HG03521 (cell line): ENCODE results near the gene KIF1B.

Experiments used
- ATAC-seq: cut with Tn5 transposase; IDR thresholded peaks from one replicate; pipeline ENCODE4 v1.9.1; 2021; ENCODE audit warnings: mild to moderate bottlenecking, moderate library complexity; ENCODE audit not compliant: unreplicated experiment

Gene KIF1B

DNA sequence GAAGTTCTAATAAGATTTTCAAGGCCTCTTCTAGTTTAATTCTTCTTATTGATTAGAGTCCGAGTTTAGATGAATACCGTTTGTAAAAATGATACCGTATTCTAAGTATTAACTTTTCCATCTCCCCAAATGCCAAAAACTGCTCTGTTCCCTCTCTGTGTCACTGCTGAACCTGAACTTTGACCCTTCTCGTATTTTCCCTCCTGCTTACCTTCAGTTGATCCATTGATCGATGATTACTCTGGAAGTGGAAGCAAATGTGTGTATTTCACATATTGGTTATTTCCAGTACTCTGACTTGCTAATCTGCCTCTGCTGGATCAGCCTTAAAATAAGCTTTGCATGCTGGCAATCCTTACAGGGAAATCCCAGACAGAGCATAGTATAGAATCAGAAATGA, 68.5 kb downstream of the KIF1B start:
- no peak for ATAC-seq

DNA sequence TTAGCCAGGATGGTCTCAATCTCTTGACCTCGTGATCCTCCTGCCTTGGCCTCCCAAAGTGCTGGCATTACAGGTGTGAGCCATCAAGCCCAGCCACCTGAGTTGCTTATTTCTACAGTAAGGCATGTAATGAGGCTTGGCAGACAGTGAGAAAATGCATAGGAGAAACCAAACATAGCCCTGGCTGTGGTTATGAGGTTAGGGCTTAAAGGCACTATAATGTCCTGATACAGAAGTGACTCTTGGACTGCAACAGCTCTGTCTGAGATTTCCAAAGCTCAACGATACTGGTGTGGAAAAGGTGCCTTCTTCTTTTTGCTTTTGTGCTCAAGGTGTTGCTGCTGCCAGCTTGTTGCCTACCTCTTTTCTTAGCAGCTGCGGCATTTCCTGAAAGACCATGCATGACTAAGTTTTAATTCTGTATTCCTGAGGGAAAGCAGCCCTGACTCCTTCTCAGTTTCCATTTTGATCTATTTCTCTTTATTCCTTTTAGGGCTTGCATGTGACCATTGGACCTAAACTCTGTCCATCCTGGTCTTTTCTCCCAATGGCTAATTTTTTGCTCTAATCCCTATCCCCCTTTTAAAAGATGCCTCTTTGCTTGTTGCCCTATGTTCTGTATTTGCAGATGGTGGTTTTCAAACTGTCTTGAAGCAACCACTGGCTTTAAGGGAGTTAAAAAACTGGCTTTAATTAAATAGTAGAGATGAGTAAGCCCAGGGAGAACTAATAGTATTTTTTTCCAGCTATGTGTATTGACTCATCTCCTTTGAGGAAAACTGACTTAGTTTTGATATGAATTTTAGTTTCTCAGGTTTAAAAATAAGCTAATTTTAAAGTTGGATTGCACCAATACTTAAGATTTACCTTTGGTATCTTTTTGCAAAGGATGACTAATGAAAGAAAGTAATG, 70.3 kb downstream of the KIF1B start:
- ATAC-seq, result no peak

DNA sequence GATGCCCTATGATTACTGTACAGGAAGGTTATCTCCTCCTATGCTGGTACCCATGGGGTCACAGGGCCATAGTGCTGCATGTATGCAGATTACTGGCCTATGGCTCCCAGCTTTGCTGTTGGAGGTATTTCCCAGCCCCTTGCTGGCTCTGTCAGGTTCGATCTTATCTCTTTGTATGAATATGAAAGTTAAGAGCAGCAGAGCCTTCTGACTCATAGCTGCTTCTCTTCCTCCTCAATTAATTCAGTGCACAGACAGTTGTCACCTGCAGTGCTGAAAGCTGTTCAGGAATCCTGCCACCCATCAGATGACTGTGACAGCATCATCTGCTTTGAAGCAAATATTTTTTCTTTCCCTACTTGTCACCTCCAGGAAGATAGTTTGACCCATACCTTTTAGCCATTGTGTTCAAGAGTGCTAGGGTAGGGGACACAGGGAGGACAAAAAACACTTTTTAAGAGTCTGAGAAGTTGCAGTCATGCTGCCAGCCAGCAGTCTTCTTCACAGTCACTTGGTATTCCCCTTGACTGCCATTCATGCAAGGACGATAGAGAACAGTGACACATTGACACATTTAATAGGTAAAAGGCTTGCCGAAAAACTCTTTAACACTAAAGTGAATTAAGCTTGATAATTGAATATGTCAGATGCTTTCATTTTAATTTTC, 73.1 kb downstream of the KIF1B start:
- no peak for ATAC-seq

DNA sequence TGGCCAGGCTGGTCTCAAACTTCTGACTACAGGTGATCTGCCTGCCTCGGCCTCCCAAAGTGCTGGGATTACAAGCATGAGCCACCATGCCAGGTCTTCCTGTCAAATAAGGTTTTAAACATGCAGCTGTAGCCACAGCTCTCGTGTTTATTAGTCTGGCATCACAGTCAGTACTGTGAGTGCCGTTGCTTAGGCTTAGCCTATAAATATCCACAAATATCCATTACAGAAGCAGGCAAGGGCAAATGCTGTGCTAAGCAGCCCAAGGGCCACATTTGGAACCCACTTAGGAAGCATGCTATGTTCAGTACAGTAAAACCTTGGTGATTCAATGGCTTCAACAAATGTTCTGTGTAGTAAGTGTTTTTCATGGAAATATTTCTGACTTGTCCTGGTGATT, 75.9 kb downstream of the KIF1B start:
- ATAC-seq, result no peak

DNA sequence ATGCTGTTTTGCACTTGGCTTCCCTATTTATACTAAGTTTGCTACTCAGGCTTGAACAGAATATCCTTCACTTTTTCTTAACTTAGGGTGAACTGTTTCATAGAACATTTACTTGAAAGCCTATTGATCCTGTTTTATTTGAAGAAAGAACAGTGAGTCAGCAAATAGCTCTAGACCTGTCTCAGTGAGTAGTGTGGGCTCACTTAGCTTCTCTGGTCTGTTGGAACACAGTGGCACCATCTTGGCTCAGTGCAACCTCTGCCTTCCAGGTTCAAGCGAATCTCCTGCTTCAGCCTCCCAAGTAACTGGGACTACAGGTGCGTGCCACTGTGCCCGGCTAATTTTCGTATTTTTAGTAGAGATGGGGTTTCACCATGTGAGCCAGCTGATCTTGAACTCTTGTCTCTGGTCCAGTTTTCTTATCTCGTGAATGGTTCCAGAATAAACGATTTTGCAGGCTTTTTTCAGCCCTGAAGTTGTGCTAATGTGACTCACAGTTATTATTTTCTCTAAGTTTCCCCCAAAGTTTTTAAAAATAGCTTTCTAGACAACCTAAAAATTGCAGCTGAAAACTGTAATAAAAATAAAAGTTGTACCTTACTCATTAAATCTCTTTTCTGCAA, 76.8 kb downstream of the KIF1B start:
- ATAC-seq, result no peak

DNA sequence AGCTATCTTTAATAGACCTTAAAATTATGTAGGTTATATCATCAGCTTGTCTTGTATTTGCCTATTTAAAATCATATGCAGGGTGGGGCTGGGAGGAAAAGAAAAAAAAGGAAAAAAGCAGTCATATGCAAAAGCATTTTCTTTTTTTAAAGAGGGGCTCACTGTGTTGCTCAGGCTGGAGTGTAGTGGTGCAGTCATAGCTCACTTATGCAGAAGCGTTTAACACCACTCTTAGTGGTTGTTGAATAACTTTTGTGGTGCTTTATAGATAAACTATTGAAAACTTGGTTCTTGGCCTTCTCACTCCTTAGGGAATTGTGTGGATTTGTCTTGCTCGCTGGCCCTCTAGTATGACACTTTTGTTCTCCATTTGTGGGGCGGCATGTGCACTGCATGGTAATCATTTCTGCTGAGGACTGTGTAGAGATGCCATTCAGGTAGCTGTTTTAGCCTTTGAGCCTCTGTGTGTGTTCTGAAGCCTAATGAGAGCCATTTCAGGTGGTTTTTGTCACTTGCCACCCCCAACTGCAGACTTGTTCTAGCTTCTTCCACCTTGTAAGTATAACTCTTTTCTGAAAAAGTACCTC, 77.8 kb downstream of the KIF1B start:
- no peak for ATAC-seq

DNA sequence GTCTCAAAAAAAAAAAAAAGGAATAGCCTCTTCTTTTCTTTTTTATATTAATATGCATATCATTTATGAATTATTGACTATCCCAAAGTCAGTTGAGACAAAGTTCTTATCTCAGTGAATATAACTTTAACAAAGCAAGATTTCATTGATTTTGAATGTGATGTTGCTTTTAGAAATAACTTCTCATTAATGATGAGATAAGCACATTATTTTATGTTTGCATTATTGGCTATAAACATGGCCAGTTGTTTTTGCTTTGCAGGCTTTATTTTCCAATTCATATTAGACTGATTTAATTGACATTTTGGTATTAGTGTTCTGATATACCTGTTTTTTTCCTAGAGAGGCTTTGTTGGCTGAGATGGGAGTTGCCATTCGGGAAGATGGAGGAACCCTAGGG, 81.3 kb downstream of the KIF1B start:
- ATAC-seq, result no peak

DNA sequence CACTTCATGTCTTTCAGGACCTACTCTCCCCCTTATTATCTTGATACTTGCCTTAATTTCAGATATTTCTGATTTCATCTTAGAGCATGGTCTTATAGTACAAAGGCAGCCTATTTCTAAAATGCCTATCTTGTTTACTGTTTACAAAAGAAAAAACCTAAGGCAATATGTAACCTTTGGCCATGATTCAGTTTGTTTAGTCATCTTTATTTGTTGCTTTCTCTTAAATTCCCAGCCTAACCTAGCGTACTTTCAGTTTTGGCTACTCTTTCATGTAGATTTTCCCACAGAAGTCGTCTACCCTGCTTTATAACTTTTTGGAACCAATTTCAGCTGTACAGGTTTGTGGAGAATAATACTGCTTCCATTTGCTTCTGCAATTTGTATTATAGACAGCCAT, 81.8 kb downstream of the KIF1B start:
- ATAC-seq, result no peak

DNA sequence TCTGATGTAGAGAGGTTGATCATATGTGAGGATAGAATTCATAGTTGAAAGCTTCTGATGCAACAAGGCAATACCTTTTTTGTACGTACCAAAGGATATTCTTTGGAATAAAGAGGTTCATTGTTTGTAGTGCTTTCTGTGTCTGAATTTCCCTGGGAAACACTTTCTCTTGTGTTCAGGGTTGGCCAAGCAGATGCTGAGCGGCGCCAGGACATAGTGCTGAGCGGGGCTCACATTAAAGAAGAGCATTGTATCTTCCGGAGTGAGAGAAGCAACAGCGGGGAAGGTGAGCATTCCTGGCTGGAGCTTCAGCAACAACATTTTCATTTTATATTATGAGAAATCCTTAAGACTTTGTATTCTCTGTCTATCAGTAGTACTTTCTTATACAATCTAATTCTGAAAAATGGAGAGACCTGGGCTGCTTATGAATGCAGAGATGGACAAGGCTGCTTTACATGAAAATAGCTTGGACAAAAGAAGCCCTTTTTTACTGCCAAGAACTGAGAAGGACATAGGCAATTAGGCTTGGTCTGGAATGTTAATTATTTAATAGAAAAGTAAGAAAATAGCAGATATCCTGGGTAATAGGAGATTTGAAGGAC, 85.2 kb downstream of the KIF1B start:
- ATAC-seq, result no peak

DNA sequence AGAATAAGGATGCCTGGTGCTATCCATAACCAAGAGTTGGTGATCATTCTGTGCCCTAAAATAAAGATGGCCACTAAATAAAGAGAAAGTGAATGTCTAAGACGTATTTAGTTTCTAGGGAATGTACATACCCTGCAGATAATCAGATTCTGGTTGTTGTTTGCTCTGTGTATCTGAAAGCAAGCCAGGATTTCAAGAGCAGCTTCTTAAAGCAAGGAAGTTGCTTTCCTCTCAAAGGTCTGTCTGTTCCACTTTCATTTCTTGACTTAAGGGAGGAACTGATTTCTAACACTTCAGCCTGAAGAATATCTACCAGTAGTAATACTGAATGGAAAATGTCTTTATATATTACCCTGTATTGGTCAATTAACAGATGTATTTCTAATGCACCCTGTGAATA, 88.8 kb downstream of the KIF1B start:
- no peak for ATAC-seq

DNA sequence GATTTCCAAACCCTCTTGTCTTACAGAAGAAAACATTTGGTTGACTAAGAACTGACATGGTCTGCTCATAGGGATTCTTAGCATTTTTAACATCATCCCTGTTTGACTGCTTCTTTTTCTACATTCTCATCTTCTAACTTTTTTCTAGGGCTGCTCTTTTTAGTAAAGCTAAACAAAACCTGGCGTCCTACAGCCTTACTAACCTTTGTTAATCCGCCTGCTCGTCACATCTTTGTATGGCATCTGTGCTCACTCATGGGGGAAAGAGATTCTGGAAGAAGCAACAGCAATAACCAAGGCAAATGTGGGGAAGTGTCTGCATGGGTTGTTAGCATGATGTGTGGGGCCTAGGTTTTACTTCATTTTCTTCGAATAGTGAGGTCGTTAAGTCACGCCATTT, 92.0 kb downstream of the KIF1B start:
- ATAC-seq, result no peak

DNA sequence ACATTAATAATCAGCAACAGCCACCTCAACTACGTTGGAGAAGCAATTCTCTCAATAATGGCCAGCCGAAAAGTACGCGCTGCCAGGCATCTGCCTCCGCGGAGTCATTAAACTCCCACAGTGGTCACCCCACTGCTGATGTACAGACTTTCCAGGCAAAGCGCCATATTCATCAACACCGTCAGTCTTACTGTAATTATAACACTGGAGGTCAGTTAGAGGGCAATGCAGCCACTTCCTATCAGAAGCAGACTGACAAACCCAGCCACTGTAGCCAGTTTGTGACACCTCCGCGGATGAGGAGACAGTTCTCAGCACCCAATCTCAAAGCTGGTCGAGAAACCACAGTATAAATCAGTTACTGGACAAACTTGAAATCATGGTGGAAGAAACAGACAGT, 93.9 kb downstream of the KIF1B start:
- no peak for ATAC-seq

DNA sequence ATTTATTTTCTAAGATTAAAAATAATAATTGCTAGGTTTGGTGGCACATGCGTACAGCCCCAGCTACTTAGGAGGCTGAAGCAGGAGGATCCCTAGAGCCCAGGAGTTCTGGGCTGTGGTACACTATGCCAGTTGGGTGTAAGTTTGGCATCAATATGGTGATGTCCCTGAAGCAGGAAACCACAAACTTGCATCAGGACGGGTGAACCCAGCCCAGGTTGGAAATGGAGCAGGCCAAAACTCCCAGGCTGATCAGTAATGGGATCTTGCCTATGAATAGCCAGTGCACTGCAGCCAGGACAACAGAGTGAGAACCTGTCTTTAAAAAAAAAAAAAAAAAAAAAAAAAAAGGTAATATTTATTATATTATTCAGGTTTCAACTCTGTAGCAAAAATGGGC, 96.1 kb downstream of the KIF1B start:
- no peak for ATAC-seq

DNA sequence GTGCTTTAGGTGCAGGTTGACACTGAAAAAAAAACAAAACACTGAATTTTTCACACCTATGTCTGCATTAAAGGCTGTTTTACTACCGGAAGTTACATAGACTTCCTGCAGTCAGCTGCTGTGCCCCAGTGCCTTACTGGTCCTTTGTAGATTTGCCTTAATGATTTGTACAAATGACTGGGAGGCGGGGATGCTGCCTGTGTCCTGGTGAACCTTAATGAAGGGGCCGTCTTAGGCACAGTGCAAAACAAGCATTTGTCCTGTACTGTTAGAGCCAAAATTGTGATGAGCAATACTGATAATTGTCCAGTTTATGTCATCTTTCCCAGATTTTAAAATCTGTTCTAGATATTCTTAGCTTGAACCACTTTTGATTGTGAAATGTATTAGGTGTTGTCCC, 97.6 kb downstream of the KIF1B start:
- ATAC-seq, result no peak

DNA sequence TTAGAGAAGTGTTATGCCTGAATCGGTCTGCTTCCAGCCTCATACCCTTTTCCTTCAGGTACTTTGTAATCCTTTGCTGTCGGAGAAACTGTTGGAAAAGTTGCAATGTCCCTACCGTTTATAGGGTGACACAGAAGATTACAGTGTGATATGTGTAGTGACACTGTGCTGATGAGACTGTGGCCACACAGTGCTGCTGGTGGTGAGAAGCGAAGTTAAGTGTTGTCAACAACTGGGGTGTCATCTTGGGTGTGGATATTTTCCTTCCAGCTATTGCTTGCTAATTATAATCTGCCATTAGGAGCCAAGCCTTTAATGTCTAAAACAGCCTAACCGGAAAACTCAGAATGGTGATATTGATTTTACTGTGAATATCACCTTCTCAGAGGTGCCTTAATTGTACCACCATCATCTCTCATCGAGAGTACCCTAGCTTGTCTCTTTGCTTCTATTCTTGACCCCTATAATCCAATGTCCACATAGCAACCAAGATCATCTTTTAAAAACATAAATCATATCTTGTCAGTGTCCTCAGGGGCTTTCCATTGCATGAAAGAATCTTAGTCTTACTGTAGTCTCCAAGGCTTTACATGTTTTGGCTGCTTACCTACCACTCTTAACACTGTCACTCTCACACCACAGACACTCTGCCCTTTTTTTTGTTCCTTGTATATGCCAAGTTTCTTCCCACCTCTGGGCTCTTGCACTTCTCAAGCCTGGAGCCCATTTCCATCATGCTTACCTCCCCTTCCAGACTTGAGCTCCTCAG, 99.1 kb downstream of the KIF1B start:
- ATAC-seq, result no peak

DNA sequence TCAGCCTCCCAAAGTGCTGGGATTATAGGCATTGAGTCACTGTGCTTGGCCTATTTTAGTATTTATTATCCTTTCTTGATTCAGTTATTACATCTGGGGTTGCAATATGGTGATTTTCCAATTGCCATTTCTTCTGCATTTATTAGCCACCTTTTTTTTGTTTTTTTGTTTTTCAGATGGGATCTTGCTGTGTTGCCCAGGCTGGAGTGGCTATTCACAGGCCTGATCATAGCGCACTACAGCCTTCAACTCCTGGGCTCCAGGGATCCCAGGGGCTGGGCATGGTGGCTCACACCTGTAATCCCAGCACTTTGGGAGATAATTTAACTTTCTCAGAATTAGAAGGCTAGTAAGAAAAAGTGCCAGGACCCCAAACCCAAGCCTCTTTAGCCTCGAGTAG, 106.4 kb downstream of the KIF1B start:
- no peak for ATAC-seq

DNA sequence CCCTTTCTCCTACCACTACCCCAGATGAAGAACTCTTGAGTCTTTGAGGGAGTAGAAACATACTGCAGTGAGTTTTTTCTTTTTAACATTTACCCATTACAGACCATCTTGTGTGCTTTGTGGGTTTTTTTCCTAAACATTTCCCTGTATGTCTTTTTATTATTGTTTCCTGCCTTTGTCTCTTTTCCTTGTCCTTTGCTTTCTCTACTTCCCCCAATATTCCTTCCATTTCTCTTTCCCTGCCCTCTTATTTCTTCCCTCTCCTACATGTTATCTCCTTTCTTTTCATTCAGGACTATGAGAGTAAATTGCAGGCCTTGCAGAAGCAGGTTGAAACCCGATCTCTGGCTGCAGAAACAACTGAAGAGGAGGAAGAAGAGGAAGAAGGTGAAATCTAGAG, 109.4 kb downstream of the KIF1B start:
- ATAC-seq, result no peak

DNA sequence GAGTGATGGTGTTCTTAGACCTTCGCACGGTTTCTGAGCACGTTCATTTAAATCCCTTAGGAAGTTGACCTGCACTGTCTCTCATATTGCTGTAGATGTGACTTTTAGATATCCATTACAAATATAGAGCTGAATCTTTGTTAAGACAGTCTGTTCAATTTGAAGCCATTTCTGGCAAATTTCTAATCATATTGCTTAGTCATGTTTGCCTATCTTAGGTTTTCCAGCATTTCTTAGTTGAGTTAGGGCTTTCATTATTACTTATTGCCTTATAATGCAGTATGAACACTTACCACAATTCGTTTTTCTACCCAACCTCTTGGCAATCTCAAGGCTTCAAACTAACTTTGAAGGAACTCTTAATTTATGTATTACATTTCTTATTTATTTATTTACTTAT, 110.0 kb downstream of the KIF1B start:
- no peak for ATAC-seq

DNA sequence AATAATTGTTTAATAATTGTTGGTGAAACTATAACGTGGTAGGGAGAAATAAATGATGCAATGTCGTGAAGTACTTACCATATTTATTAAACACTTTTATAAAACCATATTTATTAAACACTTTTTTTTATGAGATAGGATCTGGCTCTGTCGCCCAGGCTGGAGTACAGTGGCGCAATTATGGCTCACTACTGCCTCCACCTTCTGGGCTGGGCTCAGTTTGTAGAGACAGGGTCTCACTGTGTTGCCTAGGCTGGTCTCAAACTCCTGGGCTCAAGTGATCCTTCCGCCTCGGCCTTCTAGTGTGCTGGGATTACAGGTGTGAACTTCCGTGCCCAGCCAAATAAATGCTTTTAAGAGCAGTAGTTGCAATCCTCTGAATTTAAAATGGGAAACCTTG, 112.5 kb downstream of the KIF1B start:
- no peak for ATAC-seq

DNA sequence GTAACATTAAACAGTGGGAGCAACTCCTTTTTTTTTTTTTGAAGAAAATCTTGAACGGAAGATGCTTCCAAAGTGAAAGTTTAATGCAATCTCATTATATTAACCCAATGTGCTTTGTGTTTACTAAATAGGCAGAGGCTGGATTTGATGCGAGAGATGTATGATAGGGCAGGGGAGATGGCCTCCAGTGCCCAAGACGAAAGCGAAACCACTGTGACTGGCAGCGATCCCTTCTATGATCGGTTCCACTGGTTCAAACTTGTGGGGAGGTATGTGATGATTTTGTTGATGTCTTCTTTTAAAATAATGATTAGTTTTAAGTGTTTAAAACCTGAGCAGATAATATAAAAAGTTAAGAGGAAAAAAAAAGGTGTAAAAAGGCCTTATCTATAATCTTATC, 114.3 kb downstream of the KIF1B start:
- no peak for ATAC-seq

DNA sequence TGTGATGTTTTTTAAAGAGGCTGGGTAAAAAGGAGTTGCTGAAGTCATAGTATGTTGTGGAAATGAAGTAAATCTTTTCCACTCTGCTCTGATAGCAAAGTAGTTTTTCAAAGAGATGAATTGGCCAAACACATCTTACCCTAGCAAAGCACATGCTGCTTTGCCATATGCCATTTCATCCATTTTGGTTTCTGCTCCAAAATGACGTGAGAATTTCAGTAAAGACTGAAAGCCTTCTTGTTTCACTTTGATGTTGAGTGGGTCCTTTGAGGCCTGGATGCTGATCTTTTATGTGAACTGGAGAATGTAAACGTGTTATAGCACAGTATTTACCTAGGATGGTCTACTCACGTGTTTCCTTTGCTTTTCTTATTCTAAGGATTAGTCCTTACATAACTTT, 115.2 kb downstream of the KIF1B start:
- no peak for ATAC-seq
